Left hindlimb (tissue), 1 donor: Measurements from ENCODE around the gene SARNP.
A peak's percentile ranks its signal among the peaks of the same experiment; 100 is the strongest.

Source experiments
- DNase-seq: peaks from one replicate; pipeline ENCODE4 v3.0.0-alpha.2; 2018

SARNP gene

GRCh38 chr12:55722948-55723347 is 94.6 kb downstream of the SARNP start:
- no peak for DNase-seq

- no peak for DNase-seq
These were observed 95.8 kb downstream of the SARNP start for GRCh38 chr12:55721601-55722213.

- peak; percentile 67 for DNase-seq
These were observed 96.6 kb downstream of the SARNP start for GRCh38 chr12:55720894-55721444.

- peak; percentile 80 for DNase-seq
These were observed 97.4 kb downstream of the SARNP start, which contains the start of gene RDH5 for GRCh38 chr12:55720071-55720564. RDH5 (plus strand) TSS chr12:55720393; CDS start chr12:55721185, 792 bp downstream.

- peak; percentile 19 for DNase-seq
These were observed 98.2 kb downstream of the SARNP start for GRCh38 chr12:55719371-55719770.

GRCh38 chr12:55718624-55719275 is 98.8 kb downstream of the SARNP start:
- peak; percentile 61 for DNase-seq

GRCh38 chr12:55718015-55718414 is 99.5 kb downstream of the SARNP start:
- DNase-seq = peak; percentile 63

GRCh38 chr12:55717011-55718007 is 100.2 kb downstream of the SARNP start:
- peak; percentile 49 for DNase-seq

GRCh38 chr12:55716582-55716957 is 101.0 kb downstream of the SARNP start:
- DNase-seq = no peak

GRCh38 chr12:55715833-55716581 is 101.5 kb downstream of the SARNP start, which contains the start of gene BLOC1S1:
BLOC1S1 (plus strand) TSS chr12:55716046; CDS start chr12:55716052, 6 bp downstream.
- peak; percentile 94 for DNase-seq

- DNase-seq = no peak
These were observed 102.3 kb downstream of the SARNP start for GRCh38 chr12:55715169-55715764.

GRCh38 chr12:55713721-55714120 is 103.8 kb downstream of the SARNP start:
- no peak for DNase-seq

GRCh38 chr12:55712700-55713415 is 104.7 kb downstream of the SARNP start:
- peak; percentile 11 for DNase-seq

- peak; percentile 42 for DNase-seq
These were observed 105.6 kb downstream of the SARNP start for GRCh38 chr12:55711786-55712553.

- DNase-seq = peak; percentile 32
These were observed 108.8 kb downstream of the SARNP start for GRCh38 chr12:55708695-55709233.

GRCh38 chr12:55707841-55708694 is 109.5 kb downstream of the SARNP start, which contains the start of gene ITGA7:
ITGA7 (minus strand) TSS chr12:55707904; CDS start chr12:55707682, 222 bp downstream.
- DNase-seq = peak; percentile 81
